ENCODE results near the gene COX8A.

GRCh38 chr11:64011371-64011770, 37.0 kb downstream of the COX8A start:
- TF ChIP-seq, protein P1, sequence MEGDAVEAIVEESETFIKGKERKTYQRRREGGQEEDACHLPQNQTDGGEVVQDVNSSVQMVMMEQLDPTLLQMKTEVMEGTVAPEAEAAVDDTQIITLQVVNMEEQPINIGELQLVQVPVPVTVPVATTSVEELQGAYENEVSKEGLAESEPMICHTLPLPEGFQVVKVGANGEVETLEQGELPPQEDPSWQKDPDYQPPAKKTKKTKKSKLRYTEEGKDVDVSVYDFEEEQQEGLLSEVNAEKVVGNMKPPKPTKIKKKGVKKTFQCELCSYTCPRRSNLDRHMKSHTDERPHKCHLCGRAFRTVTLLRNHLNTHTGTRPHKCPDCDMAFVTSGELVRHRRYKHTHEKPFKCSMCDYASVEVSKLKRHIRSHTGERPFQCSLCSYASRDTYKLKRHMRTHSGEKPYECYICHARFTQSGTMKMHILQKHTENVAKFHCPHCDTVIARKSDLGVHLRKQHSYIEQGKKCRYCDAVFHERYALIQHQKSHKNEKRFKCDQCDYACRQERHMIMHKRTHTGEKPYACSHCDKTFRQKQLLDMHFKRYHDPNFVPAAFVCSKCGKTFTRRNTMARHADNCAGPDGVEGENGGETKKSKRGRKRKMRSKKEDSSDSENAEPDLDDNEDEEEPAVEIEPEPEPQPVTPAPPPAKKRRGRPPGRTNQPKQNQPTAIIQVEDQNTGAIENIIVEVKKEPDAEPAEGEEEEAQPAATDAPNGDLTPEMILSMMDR (IDR thresholded peaks at IDR 0.05): no peak
- no peak for TF ChIP-seq POLR2A (IDR thresholded peaks at IDR 0.05)
